HEK293 (cell line): ENCODE data around the gene DNAJB8.

ENCODE experiments used
- CTCF ChIA-PET: fragments of 350-600 bp; formaldehyde crosslinking; extraction: SDS; loops from one replicate; lab custom pipeline; 2021; ENCODE audit warnings: antibody characterized with exemption; lab: Yijun Ruan, JAX
- POLR2A ChIA-PET: fragments of 300-600 bp; formaldehyde crosslinking; extraction: SDS; loops from one replicate; lab custom pipeline; 2020; ENCODE audit warnings: antibody characterized with exemption, inconsistent platforms; lab: Yijun Ruan, JAX
- H3K27ac ChIP-seq: fragments of 200-500 bp; sonication (Bioruptor generic); 2 replicates; pipeline ENCODE4 v1.5.1; 2014; ENCODE audit warnings: low read depth, low read length, control low read depth, inconsistent platforms; ENCODE audit errors: extremely low read depth
- H3K36me3 ChIP-seq, 2 experiments: fragments of 200-500 bp in 1 of 2; sonication (Bioruptor generic) in 1 of 2; 1 replicate in 1 of 2; 2 replicates in 1 of 2; pipeline ENCODE4 v1.5.1; 2014 to 2017; ENCODE audit warnings: inconsistent platforms in 2 of 2, low read length in 2 of 2; ENCODE audit not compliant: control insufficient read depth in 2 of 2, insufficient read depth in 1 of 2
- H3K4me1 ChIP-seq: fragments of 200-500 bp; sonication (Bioruptor generic); 2 replicates; pipeline ENCODE4 v1.5.1; 2014; ENCODE audit warnings: mild to moderate bottlenecking, low read length, inconsistent platforms; ENCODE audit not compliant: control insufficient read depth, insufficient read depth
- H3K4me3 ChIP-seq: 2 replicates; pipeline ENCODE4 v1.5.1; 2011; ENCODE audit warnings: low read depth, mild to moderate bottlenecking, control low read depth, low read length, moderate library complexity
- H3K9me3 ChIP-seq: fragments of 200-500 bp; sonication (Bioruptor generic); 2 replicates; pipeline ENCODE4 v1.5.1; 2014; ENCODE audit warnings: low read depth, low read length, inconsistent platforms; ENCODE audit not compliant: control insufficient read depth, insufficient read depth
- CTCF ChIP-seq: fragments of 450-650 bp; formaldehyde crosslinking; IDR thresholded peaks from 2 replicates; pipeline ENCODE4 v1.5.1; 2016; ENCODE audit warnings: missing biosample characterization, missing genetic modification characterization
- HOXC10 ChIP-seq: sonication (generic); formaldehyde crosslinking; IDR thresholded peaks from 2 replicates; pipeline ENCODE4 v1.8.1; 2023; ENCODE audit warnings: mild to moderate bottlenecking, missing genetic modification reagents
- IKZF3 ChIP-seq: fragments of 450-650 bp; IDR thresholded peaks from 2 replicates; pipeline ENCODE4 v1.5.0; 2018; ENCODE audit warnings: missing biosample characterization, mild to moderate bottlenecking, missing genetic modification characterization, moderate library complexity
- KLF16 ChIP-seq: fragments of 450-650 bp; formaldehyde crosslinking; IDR thresholded peaks from 2 replicates; pipeline ENCODE4 v1.5.1; 2017; ENCODE audit warnings: missing biosample characterization, missing genetic modification characterization
- KLF7 ChIP-seq: fragments of 450-650 bp; formaldehyde crosslinking; IDR thresholded peaks from 2 replicates; pipeline ENCODE4 v1.5.1; 2016; ENCODE audit warnings: missing biosample characterization, missing genetic modification characterization, borderline replicate concordance
- PRDM6 ChIP-seq: fragments of 450-650 bp; formaldehyde crosslinking; IDR thresholded peaks from 2 replicates; pipeline ENCODE4 v1.5.1; 2017; ENCODE audit warnings: missing biosample characterization, missing genetic modification characterization
- SETDB1 ChIP-seq: IDR thresholded peaks from one replicate; pipeline ENCODE4 v1.6.1; 2017; ENCODE audit warnings: mild to moderate bottlenecking, low read length, moderate library complexity, mixed read lengths; ENCODE audit not compliant: insufficient read length
- SP2 ChIP-seq: fragments of 450-650 bp; formaldehyde crosslinking; IDR thresholded peaks from 2 replicates; pipeline ENCODE4 v1.5.1; 2016; ENCODE audit warnings: missing biosample characterization, missing genetic modification characterization
- YY2 ChIP-seq: fragments of 450-650 bp; formaldehyde crosslinking; IDR thresholded peaks from 2 replicates; pipeline ENCODE4 v1.5.1; 2016; ENCODE audit warnings: missing biosample characterization, missing genetic modification characterization
- ZFP41 ChIP-seq: fragments of 450-650 bp; formaldehyde crosslinking; IDR thresholded peaks from 2 replicates; pipeline ENCODE4 v1.5.1; 2016; ENCODE audit warnings: missing biosample characterization, missing genetic modification characterization, borderline replicate concordance
- ZIC2 ChIP-seq: fragments of 450-650 bp; formaldehyde crosslinking; IDR thresholded peaks from 2 replicates; pipeline ENCODE4 v1.5.1; 2016; ENCODE audit warnings: missing biosample characterization, missing genetic modification characterization
- ZNF248 ChIP-seq: fragments of 450-650 bp; formaldehyde crosslinking; IDR thresholded peaks from 2 replicates; pipeline ENCODE4 v1.5.1; 2017; ENCODE audit warnings: missing biosample characterization, missing genetic modification characterization
- ZNF341 ChIP-seq: fragments of 450-650 bp; formaldehyde crosslinking; IDR thresholded peaks from 2 replicates; pipeline ENCODE4; 2016; ENCODE audit warnings: low read depth, missing biosample characterization, missing genetic modification characterization
- ZNF354C ChIP-seq: fragments of 450-650 bp; formaldehyde crosslinking; IDR thresholded peaks from 2 replicates; pipeline ENCODE4 v1.5.1; 2016; ENCODE audit warnings: missing biosample characterization, missing genetic modification characterization, low read depth, borderline replicate concordance
- ZNF37A ChIP-seq: fragments of 450-650 bp; IDR thresholded peaks from 2 replicates; pipeline ENCODE4 v1.5.1; 2018; ENCODE audit warnings: missing biosample characterization, missing genetic modification characterization
- ZNF423 ChIP-seq: fragments of 450-650 bp; formaldehyde crosslinking; IDR thresholded peaks from 2 replicates; pipeline ENCODE4 v1.5.1; 2016; ENCODE audit warnings: missing biosample characterization, missing genetic modification characterization
- ZNF560 ChIP-seq: fragments of 450-650 bp; formaldehyde crosslinking; IDR thresholded peaks from 2 replicates; pipeline ENCODE4 v1.5.1; 2017; ENCODE audit warnings: missing biosample characterization, missing genetic modification characterization, borderline replicate concordance
- ZNF571 ChIP-seq: fragments of 450-650 bp; formaldehyde crosslinking; IDR thresholded peaks from 2 replicates; pipeline ENCODE4 v1.5.0; 2017; ENCODE audit warnings: missing biosample characterization, missing genetic modification characterization
- ZNF600 ChIP-seq: fragments of 450-650 bp; formaldehyde crosslinking; IDR thresholded peaks from 2 replicates; pipeline ENCODE4 v1.5.1; 2016; ENCODE audit warnings: missing biosample characterization, missing genetic modification characterization
- ZNF639 ChIP-seq: fragments of 450-650 bp; formaldehyde crosslinking; IDR thresholded peaks from 2 replicates; pipeline ENCODE4 v1.5.1; 2016; ENCODE audit warnings: missing biosample characterization, missing genetic modification characterization
- ZNF677 ChIP-seq: fragments of 450-650 bp; IDR thresholded peaks from 2 replicates; pipeline ENCODE4 v1.5.0; 2018; ENCODE audit warnings: missing biosample characterization, mild to moderate bottlenecking, missing genetic modification characterization, moderate library complexity
- ZSCAN30 ChIP-seq: fragments of 450-650 bp; IDR thresholded peaks from 2 replicates; pipeline ENCODE4 v1.5.1; 2018; ENCODE audit warnings: missing biosample characterization, mild to moderate bottlenecking, missing genetic modification characterization, moderate library complexity

The DNAJB8 gene

GRCh38 chr3:128484404-128485281, 18.0 kb upstream of the DNAJB8 start (continued):
- TF ChIP-seq ZNF571 (tag by site-specific recombination) (no peak), IKZF3 (tag by site-specific recombination) (0 out of 2 replicates have a peak, but pooled peaks have one; percentile 20)

- ChIA-PET POLR2A (no interaction called here), CTCF (interaction anchor here (0.6 kb wide), 2 partner anchors 125 to 678 kb away, joined by 3 read pairs; no protein-coding TSS in a partner anchor)
- no peak for TF ChIP-seq KLF7 (tag by site-specific recombination)
- no peak for TF ChIP-seq ZSCAN30
- TF ChIP-seq CTCF (tag by site-specific recombination), result no peak
- TF ChIP-seq ZNF677 (tag by site-specific recombination), result no peak
- TF ChIP-seq ZIC2 (tag by site-specific recombination), result peak; percentile 24; the same call in 1 of the 2 replicates
- TF ChIP-seq ZNF354C (tag by site-specific recombination), result no peak
- TF ChIP-seq SETDB1, result no peak
- peak; percentile 50; the same call in 1 of the 2 replicates for TF ChIP-seq ZNF600 (tag by site-specific recombination)
- TF ChIP-seq ZNF560, result no peak
- no peak for TF ChIP-seq ZNF248 (tag by site-specific recombination)
- TF ChIP-seq ZNF341 (tag by site-specific recombination), result no peak
- TF ChIP-seq ZNF423, result no peak
- Histone ChIP-seq H3K27ac (no peak overlapping the region), H3K9me3 (no peaks in the 10 kb centered on the region), H3K4me3 (no peak overlapping the region), H3K36me3 (peaks cover 0 to 72% of the 10 kb centered on the region in 2 experiments; a peak in 1 of 3 replicates), H3K4me1 (no peaks in the 10 kb centered on the region; the same call in 1 of the 2 replicates)
Measured at GRCh38 chr3:128483657-128484403, 17.1 kb upstream of the DNAJB8 start.

- ChIA-PET CTCF (interaction anchor here (0.6 kb wide), 3 partner anchors 123 to 679 kb away, joined by 3 read pairs; no protein-coding TSS in a partner anchor), POLR2A (no interaction called here)
- no peaks in the 10 kb centered on the region; the same call in 1 of the 2 replicates for H3K4me1 ChIP-seq
- peaks cover 0 to 81% of the 10 kb centered on the region in 2 experiments; a peak in 1 of 3 replicates for H3K36me3 ChIP-seq
- no peak overlapping the region for H3K4me3 ChIP-seq
- H3K27ac ChIP-seq, result no peak overlapping the region
- no peaks in the 10 kb centered on the region for H3K9me3 ChIP-seq
- TF ChIP-seq ZNF37A (tag by site-specific recombination), result no peak
- no peak for TF ChIP-seq YY2 (tag by site-specific recombination)
- TF ChIP-seq HOXC10 (CRISPR knock-in tag), result no peak
- TF ChIP-seq ZFP41 (tag by site-specific recombination), result no peak
- no peak for TF ChIP-seq ZNF639 (tag by site-specific recombination)
- TF ChIP-seq KLF16 (tag by site-specific recombination), result no peak
- TF ChIP-seq PRDM6 (tag by site-specific recombination), result peak; percentile 10; the same call in 1 of the 2 replicates
- no peak for TF ChIP-seq SP2 (tag by site-specific recombination)
Measured at GRCh38 chr3:128482666-128483656, 16.3 kb upstream of the DNAJB8 start.
